GM12865 (cell line): ENCODE measurements around the gene EME1.
A peak's percentile ranks its signal among the peaks of the same experiment; 100 is the strongest.
"Not testable (repeated sequence)": the region's sequence is repeated elsewhere in the genome, so short reads cannot be mapped to it uniquely, and the experiment has no call there.

ENCODE experiments used
- DNase-seq: peaks from one replicate; pipeline ENCODE4 v3.0.0; 2010; ENCODE audit warnings: low read depth
- H3K4me3 ChIP-seq: 2 replicates; pipeline ENCODE4 v1.5.1; 2011; ENCODE audit warnings: mild to moderate bottlenecking, low read depth, low read length, control low read depth
- CTCF ChIP-seq: IDR thresholded peaks from 2 replicates; pipeline ENCODE4 v1.5.1; 2011; ENCODE audit warnings: low read length, control low read depth, low read depth, inconsistent platforms; ENCODE audit not compliant: insufficient read depth; ENCODE audit errors: missing control alignments

EME1 gene

GRCh38 chr17:50394711-50395110, 21.7 kb downstream of the EME1 start:
- TF ChIP-seq CTCF = no peak
- no peak for DNase-seq
- no peak overlapping the region for H3K4me3 ChIP-seq

GRCh38 chr17:50396261-50397110, 23.5 kb downstream of the EME1 start:
- DNase-seq = peak; percentile 42
- no peak for TF ChIP-seq CTCF
- H3K4me3 ChIP-seq = peak overlapping the region; percentile 96

GRCh38 chr17:50397111-50397918, 24.3 kb downstream of the EME1 start, which contains the start of gene LRRC59:
LRRC59 (minus strand) TSS chr17:50397523; CDS start chr17:50397317, 206 bp downstream.
- peak; percentile 99 for TF ChIP-seq CTCF
- H3K4me3 ChIP-seq = peak within 1 kb of the TSS; percentile 96
- peak; percentile 93 for DNase-seq

DNA sequence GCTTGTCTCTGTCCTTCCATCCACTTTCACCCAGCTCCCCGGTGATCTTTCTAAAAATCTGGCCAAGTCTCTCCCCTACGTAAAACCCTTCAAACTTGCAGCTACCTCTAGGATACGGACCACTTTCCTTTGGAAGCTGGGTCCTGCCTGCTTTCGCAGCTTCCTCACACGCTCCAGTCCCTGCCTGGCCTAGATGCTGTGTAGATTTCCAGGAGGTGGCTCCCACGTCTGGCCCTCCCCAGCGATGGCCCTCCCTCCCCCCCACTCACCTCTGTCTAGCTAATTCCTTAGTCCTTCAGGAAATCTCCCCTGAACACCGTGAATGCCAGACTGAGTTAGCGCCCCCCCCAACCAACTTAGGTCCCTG, 24.9 kb downstream of the EME1 start:
- TF ChIP-seq CTCF = no peak
- no peak for DNase-seq
- H3K4me3 ChIP-seq = no peak overlapping the region

DNA sequence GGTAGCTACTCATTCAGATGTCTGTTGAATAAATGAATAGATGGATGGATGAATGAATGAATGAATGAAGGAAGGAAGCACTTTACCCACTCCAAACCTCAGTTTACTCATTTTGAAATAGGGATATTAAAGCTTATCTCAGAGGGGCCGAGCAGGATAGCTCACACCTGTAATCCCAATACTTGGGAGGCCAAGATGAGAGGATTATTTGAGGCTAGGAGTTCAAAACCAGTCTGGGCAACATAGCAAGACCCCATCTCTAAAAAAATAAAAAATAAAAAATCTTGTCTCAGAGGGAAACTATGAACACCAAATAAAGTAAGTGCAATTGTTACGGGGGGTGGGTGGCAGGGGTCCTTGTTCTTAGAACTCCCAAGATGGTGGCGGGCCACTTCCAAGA, 25.6 kb downstream of the EME1 start:
- H3K4me3 ChIP-seq, DNase-seq: not testable (repeated sequence)

- DNase-seq, H3K4me3 ChIP-seq: not testable (repeated sequence)
These were observed 26.6 kb downstream of the EME1 start for GRCh38 chr17:50399591-50399990.

DNA sequence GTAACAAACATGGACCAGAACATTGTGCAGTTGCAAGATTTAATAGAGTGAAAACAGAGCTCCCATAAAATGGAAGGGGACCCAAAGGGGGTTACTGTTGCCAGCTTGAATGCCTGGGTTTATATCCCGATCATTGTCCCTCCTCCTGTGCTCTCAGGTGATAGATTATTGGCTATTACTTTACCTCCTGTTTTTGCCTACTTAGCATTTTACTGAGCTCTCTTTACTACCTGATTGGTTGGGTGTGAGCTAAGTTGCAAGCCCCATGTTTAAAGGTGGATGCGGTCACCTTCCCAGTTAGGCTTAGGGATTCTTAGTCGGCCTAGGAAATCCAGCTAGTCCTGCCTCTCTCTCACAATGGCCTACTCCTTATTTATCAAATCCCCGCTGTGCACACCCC, 32.3 kb downstream of the EME1 start:
- not testable (repeated sequence) for H3K4me3 ChIP-seq, DNase-seq

- TF ChIP-seq CTCF = no peak
- no peak overlapping the region for H3K4me3 ChIP-seq
- DNase-seq = no peak
These were observed 33.5 kb downstream of the EME1 start for GRCh38 chr17:50406578-50406977.
